ENCODE measurements around the gene NTN1. TPM values are rescaled to one million over a fixed set of nuclear protein-coding genes. Genes with fewer than 3 reads are reported as not detected.

NTN1 gene
- total and polyA plus RNA-seq, 2 of the 13 experiments (the other 11 are each of a cell fraction or from before 2014, with no cell fraction given) = 0.04 to 0.05 TPM

GRCh38 chr17:9028988-9029570 is 7.8 kb downstream of the NTN1 start (continued):
- no peak for TF ChIP-seq LCORL (IDR thresholded peaks at IDR 0.05)
- TF ChIP-seq LCORL (CRISPR knock-in tag; IDR thresholded peaks at IDR 0.05) = no peak
- TF ChIP-seq GATAD2A (CRISPR knock-in tag; IDR thresholded peaks at IDR 0.05) = no peak

DNA sequence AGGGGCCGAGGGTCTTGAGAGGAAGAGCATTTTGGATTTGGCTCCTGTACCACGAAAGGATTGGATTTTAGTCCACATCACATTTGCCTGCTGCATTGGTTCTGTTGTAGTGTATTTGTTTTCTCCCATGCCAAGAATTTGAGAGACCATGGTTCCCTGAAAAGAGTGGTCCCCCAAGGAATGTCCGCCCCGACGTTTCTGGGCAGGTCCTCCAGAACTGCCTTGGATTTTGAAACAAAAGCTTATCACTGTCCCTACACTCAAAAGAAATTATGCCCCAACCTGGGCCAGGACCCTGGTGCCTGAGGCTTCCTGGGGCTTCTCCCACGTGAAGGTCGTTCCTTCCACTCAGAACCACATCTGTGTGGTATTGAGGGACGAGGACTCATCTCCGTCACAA is 10.8 kb downstream of the NTN1 start:
- peaks cover 0 to 40% of the 10 kb centered on the region in 2 experiments; a peak in 4 of 5 replicates for H3K27me3 ChIP-seq (ENCODE audit: control insufficient read depth in 1 of 2, insufficient read depth in 2 of 2, low read length in 2 of 2)
- intact Hi-C loops (cut with micrococcal nuclease; ENCODE audit: unreplicated experiment) (no loop called here), in situ Hi-C loops (cut with HindIII; ENCODE audit: extremely low pct_ligation_motif_present, low pct_unique_long_range_greater_than_20kb) (no loop called here)
- no peak for FAIRE-seq
- no peak overlapping the region for H3K9ac ChIP-seq (ENCODE audit: insufficient read depth, low read depth, low read length)
- no peak overlapping the region for H2AFZ ChIP-seq (ENCODE audit: low read length)
- WGBS (ENCODE audit: low lambda C conversion rate) = 24% methylated on average over 7 of the region's 9 CpGs
- ATAC-seq = no peak
- ChIA-PET POLR2A (no interaction called here), CTCF (ENCODE audit: low intra/inter-chr PET ratio, low total read pairs) (no interaction called here)
- H3K9me3 ChIP-seq (ENCODE audit: low read length) = no peaks in the 10 kb centered on the region
- no peak overlapping the region for H3K27ac ChIP-seq (ENCODE audit: extremely low read length, insufficient read depth, low read length)
- no peak for DNase-seq (ENCODE audit: low spot score)
- H3K4me3 ChIP-seq (replicated peaks in 1 of 3; ENCODE audit: insufficient read depth in 1 of 3, low read depth in 2 of 3, low read length in 3 of 3) = no peak overlapping the region
- TF ChIP-seq KAT2B (IDR thresholded peaks at IDR 0.05; ENCODE audit: borderline replicate concordance, low read depth, low read length) (no peak), YEATS2 (CRISPR knock-in tag; IDR thresholded peaks at IDR 0.05; ENCODE audit: borderline replicate concordance) (no peak), ZSCAN29 (CRISPR knock-in tag; conservative IDR thresholded peaks at IDR 0.05) (no peak), U2AF2 (IDR thresholded peaks at IDR 0.05; ENCODE audit: low read depth, low read length) (no peak), ZNF549 (CRISPR knock-in tag; IDR thresholded peaks at IDR 0.05) (no peak), TCF12 (IDR thresholded peaks at IDR 0.05) (no peak), TCF12 (CRISPR knock-in tag; IDR thresholded peaks at IDR 0.05) (no peak), TBX2 (CRISPR knock-in tag; IDR thresholded peaks at IDR 0.05; ENCODE audit: borderline replicate concordance) (no peak), ATF7-NPFF (CRISPR knock-in tag; IDR thresholded peaks at IDR 0.05; ENCODE audit: low read depth) (no peak), HDAC6 (IDR thresholded peaks at IDR 0.05; ENCODE audit: low read depth, low read length) (no peak), NFATC3 (CRISPR knock-in tag; IDR thresholded peaks at IDR 0.05) (no peak), ZNF17 (CRISPR knock-in tag; IDR thresholded peaks at IDR 0.05) (no peak), JUN (CRISPR knock-in tag; IDR thresholded peaks at IDR 0.05) (no peak), KLF15 (CRISPR knock-in tag; IDR thresholded peaks at IDR 0.05; ENCODE audit: borderline replicate concordance) (no peak), HNRNPK (IDR thresholded peaks at IDR 0.05; ENCODE audit: low read depth, low read length, poor library complexity, severe bottlenecking) (no peak), ZNF672 (CRISPR knock-in tag; IDR thresholded peaks at IDR 0.05) (no peak), RFX3 (CRISPR knock-in tag; IDR thresholded peaks at IDR 0.05) (no peak)
- TF ChIP-seq, protein P1, sequence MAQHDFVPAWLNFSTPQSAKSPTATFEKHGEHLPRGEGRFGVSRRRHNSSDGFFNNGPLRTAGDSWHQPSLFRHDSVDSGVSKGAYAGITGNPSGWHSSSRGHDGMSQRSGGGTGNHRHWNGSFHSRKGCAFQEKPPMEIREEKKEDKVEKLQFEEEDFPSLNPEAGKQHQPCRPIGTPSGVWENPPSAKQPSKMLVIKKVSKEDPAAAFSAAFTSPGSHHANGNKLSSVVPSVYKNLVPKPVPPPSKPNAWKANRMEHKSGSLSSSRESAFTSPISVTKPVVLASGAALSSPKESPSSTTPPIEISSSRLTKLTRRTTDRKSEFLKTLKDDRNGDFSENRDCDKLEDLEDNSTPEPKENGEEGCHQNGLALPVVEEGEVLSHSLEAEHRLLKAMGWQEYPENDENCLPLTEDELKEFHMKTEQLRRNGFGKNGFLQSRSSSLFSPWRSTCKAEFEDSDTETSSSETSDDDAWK (CRISPR knock-in tag; IDR thresholded peaks at IDR 0.05) = no peak
- no peak overlapping the region for H3K4me2 ChIP-seq (ENCODE audit: low read depth, low read length)
- no peaks in the 10 kb centered on the region for H3K79me2 ChIP-seq (ENCODE audit: insufficient read depth, low read length)
- no peaks in the 10 kb centered on the region for H3K4me1 ChIP-seq (ENCODE audit: insufficient read depth, low read length)
- no peaks in the 10 kb centered on the region for H4K20me1 ChIP-seq (ENCODE audit: insufficient read depth, low read length)
- no peaks in the 10 kb centered on the region for H3K36me3 ChIP-seq (replicated peaks in 1 of 2; ENCODE audit: control insufficient read depth in 1 of 2, insufficient read depth in 2 of 2, low read length in 2 of 2)
- BruUV-seq (replicated peaks) = no TSS peak

Measured in HepG2 (cell line).